HepG2 (cell line): ENCODE data around the gene ZNF316. TPM values are rescaled to one million over a fixed set of nuclear protein-coding genes. Genes with fewer than 3 reads are reported as not detected.

ENCODE experiments used
- AGO2 ChIP-seq: fragments of 200-400 bp; formaldehyde crosslinking; optimal IDR thresholded peaks from 2 replicates; pipeline ENCODE3; 2017; ENCODE audit warnings: mild to moderate bottlenecking, low read depth, low read length, moderate library complexity
- DNMT1 ChIP-seq: sonication (generic); formaldehyde crosslinking; IDR thresholded peaks from 2 replicates; pipeline ENCODE4 v1.5.1; 2020; ENCODE audit warnings: mild to moderate bottlenecking, missing genetic modification reagents
- EED ChIP-seq: sonication (generic); formaldehyde crosslinking; IDR thresholded peaks from 2 replicates; pipeline ENCODE4 v1.5.0; 2020; ENCODE audit warnings: mild to moderate bottlenecking, missing genetic modification reagents
- ETV6 ChIP-seq: sonication (generic); formaldehyde crosslinking; conservative IDR thresholded peaks from 2 replicates; pipeline ENCODE4 v1.4.0; 2020; ENCODE audit warnings: missing genetic modification reagents
- FOSL1 ChIP-seq: sonication (generic); formaldehyde crosslinking; IDR thresholded peaks from 2 replicates; pipeline ENCODE4 v1.9.0; 2021; ENCODE audit warnings: missing genetic modification reagents, borderline replicate concordance
- PCBP2 ChIP-seq: fragments of 200-400 bp; formaldehyde crosslinking; optimal IDR thresholded peaks from 2 replicates; pipeline ENCODE3; 2018; ENCODE audit warnings: low read length, low read depth; ENCODE audit not compliant: poor library complexity, severe bottlenecking
- RBFOX2 ChIP-seq: fragments of 200-400 bp; formaldehyde crosslinking; IDR thresholded peaks from 2 replicates; pipeline ENCODE4 v1.6.1; 2017; ENCODE audit warnings: low read depth, mild to moderate bottlenecking, low read length
- REL ChIP-seq: sonication (generic); formaldehyde crosslinking; conservative IDR thresholded peaks from 2 replicates; pipeline ENCODE4 v1.8.0; 2022; ENCODE audit warnings: mild to moderate bottlenecking, missing genetic modification reagents, moderate library complexity
- SKI ChIP-seq: fragments of 450-650 bp; IDR thresholded peaks from one replicate; pipeline ENCODE4 v1.6.1; 2018; ENCODE audit warnings: mild to moderate bottlenecking; ENCODE audit not compliant: partially characterized antibody
- ZFP62 ChIP-seq: sonication (generic); formaldehyde crosslinking; IDR thresholded peaks from 2 replicates; pipeline ENCODE4 v1.4.0; 2020; ENCODE audit warnings: missing genetic modification reagents
- ZNF260 ChIP-seq: sonication (generic); formaldehyde crosslinking; IDR thresholded peaks from 2 replicates; pipeline ENCODE4 v1.4.0; 2020; ENCODE audit warnings: missing genetic modification reagents, low read depth, mild to moderate bottlenecking, borderline replicate concordance
- ZNF616 ChIP-seq: sonication (generic); formaldehyde crosslinking; IDR thresholded peaks from 2 replicates; pipeline ENCODE4 v1.5.0; 2020; ENCODE audit warnings: low read depth, mild to moderate bottlenecking, missing genetic modification reagents
- ZNF879 ChIP-seq: sonication (generic); formaldehyde crosslinking; IDR thresholded peaks from 2 replicates; pipeline ENCODE4 v1.8.1; 2023; ENCODE audit warnings: missing genetic modification reagents
- ZSCAN22 ChIP-seq: sonication (generic); formaldehyde crosslinking; IDR thresholded peaks from 2 replicates; pipeline ENCODE4 v1.4.0; 2020; ENCODE audit warnings: mild to moderate bottlenecking, missing genetic modification reagents
- polyA plus RNA-seq, 8 experiments: library from polyadenylated mRNA; depleted of rRNA in 3 of 8; stranded (reverse) in 7 of 8; unstranded in 1 of 8; fragments of >200 nt; fragmentation: Illumina TruSeq in 4 of 8; extraction: Trizol in 4 of 8; gene quantifications; 2 replicates each; pipeline versions ENCODE4 v1.2.1 to v1.2.3, GENCODE V29; 2011 to 2016; ENCODE audit warnings: low read depth in 4 of 8, missing spikeins in 1 of 8, mixed read lengths in 1 of 8; ENCODE audit not compliant: insufficient read depth in 1 of 8
- total RNA-seq, 5 experiments: library from RNA; depleted of rRNA; stranded (reverse); fragments of >200 nt; fragmentation: Illumina TruSeq; extraction: Trizol; gene quantifications; 2 replicates each; pipeline ENCODE4 v1.2.3, GENCODE V29; 2016; ENCODE audit warnings: low read depth in 1 of 5
- TF ChIP-seq, protein P1 (sequence below): sonication (generic); formaldehyde crosslinking; IDR thresholded peaks from 2 replicates; pipeline ENCODE4 v1.5.0; 2020; ENCODE audit warnings: mild to moderate bottlenecking, missing genetic modification reagents
- TF ChIP-seq, protein P2 (sequence below): sonication (generic); formaldehyde crosslinking; IDR thresholded peaks from 2 replicates; pipeline ENCODE4 v1.8.1; 2022; ENCODE audit warnings: mild to moderate bottlenecking, missing genetic modification reagents
- TF ChIP-seq, protein P3 (sequence below): sonication (generic); formaldehyde crosslinking; IDR thresholded peaks from 2 replicates; pipeline ENCODE4 v1.4.0; 2020; ENCODE audit warnings: missing genetic modification reagents, borderline replicate concordance
- TF ChIP-seq, protein P4 (sequence below): sonication (generic); formaldehyde crosslinking; IDR thresholded peaks from 2 replicates; pipeline ENCODE4 v1.5.0; 2020; ENCODE audit warnings: missing genetic modification reagents
- TF ChIP-seq, protein P5 (sequence below): sonication (generic); formaldehyde crosslinking; IDR thresholded peaks from 2 replicates; pipeline ENCODE4 v1.5.1; 2020; ENCODE audit warnings: mild to moderate bottlenecking, missing genetic modification reagents, moderate library complexity

Gene ZNF316
- total and polyA plus RNA-seq, 2 of the 13 experiments (the other 11 are each of a cell fraction or from before 2014, with no cell fraction given) = 4.3 to 9.9 TPM

DNA sequence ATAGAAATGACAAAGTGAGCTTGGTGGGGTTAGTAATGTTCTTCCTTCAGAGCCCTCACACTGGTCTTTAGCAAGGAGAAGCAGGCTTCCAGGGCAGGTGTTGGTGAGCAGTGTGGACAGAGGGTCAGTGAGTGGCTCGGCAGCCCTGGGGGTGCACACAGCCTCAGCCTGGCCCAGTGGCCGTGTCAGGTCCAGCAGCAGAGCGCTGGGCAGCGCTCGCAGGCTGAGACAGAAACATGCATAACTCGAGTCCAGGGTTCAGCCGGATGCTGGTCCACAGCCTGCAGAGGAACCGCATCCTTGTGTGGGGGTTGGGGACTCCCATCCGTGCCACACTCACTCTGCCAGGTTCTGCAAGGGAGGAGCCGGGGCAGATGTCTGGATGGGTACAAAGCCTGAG is 32.7 kb upstream of the ZNF316 start (continued):
- TF ChIP-seq ZSCAN22 (no peak), EED (no peak), SKI (no peak), ZNF616 (CRISPR knock-in tag) (no peak), RBFOX2 (peak; percentile 46), ZNF260 (no peak), AGO2 (peak; percentile 67), REL (CRISPR knock-in tag) (no peak), DNMT1 (no peak), ETV6 (no peak), ZFP62 (CRISPR knock-in tag) (no peak), PCBP2 (no peak), FOSL1 (CRISPR knock-in tag) (no peak), ZNF879 (no peak)
- TF ChIP-seq, protein P1, sequence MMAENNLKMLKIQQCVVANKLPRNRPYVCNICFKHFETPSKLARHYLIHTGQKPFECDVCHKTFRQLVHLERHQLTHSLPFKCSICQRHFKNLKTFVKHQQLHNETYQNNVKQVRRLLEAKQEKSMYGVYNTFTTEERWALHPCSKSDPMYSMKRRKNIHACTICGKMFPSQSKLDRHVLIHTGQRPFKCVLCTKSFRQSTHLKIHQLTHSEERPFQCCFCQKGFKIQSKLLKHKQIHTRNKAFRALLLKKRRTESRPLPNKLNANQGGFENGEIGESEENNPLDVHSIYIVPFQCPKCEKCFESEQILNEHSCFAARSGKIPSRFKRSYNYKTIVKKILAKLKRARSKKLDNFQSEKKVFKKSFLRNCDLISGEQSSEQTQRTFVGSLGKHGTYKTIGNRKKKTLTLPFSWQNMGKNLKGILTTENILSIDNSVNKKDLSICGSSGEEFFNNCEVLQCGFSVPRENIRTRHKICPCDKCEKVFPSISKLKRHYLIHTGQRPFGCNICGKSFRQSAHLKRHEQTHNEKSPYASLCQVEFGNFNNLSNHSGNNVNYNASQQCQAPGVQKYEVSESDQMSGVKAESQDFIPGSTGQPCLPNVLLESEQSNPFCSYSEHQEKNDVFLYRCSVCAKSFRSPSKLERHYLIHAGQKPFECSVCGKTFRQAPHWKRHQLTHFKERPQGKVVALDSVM (CRISPR knock-in tag) = no peak
- TF ChIP-seq, protein P2, sequence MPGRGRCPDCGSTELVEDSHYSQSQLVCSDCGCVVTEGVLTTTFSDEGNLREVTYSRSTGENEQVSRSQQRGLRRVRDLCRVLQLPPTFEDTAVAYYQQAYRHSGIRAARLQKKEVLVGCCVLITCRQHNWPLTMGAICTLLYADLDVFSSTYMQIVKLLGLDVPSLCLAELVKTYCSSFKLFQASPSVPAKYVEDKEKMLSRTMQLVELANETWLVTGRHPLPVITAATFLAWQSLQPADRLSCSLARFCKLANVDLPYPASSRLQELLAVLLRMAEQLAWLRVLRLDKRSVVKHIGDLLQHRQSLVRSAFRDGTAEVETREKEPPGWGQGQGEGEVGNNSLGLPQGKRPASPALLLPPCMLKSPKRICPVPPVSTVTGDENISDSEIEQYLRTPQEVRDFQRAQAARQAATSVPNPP = no peak
- TF ChIP-seq, protein P3, sequence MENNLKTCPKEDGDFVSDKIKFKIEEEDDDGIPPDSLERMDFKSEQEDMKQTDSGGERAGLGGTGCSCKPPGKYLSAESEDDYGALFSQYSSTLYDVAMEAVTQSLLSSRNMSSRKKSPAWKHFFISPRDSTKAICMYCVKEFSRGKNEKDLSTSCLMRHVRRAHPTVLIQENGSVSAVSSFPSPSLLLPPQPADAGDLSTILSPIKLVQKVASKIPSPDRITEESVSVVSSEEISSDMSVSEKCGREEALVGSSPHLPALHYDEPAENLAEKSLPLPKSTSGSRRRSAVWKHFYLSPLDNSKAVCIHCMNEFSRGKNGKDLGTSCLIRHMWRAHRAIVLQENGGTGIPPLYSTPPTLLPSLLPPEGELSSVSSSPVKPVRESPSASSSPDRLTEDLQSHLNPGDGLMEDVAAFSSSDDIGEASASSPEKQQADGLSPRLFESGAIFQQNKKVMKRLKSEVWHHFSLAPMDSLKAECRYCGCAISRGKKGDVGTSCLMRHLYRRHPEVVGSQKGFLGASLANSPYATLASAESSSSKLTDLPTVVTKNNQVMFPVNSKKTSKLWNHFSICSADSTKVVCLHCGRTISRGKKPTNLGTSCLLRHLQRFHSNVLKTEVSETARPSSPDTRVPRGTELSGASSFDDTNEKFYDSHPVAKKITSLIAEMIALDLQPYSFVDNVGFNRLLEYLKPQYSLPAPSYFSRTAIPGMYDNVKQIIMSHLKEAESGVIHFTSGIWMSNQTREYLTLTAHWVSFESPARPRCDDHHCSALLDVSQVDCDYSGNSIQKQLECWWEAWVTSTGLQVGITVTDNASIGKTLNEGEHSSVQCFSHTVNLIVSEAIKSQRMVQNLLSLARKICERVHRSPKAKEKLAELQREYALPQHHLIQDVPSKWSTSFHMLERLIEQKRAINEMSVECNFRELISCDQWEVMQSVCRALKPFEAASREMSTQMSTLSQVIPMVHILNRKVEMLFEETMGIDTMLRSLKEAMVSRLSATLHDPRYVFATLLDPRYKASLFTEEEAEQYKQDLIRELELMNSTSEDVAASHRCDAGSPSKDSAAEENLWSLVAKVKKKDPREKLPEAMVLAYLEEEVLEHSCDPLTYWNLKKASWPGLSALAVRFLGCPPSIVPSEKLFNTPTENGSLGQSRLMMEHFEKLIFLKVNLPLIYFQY (CRISPR knock-in tag) = no peak
- TF ChIP-seq, protein P4, sequence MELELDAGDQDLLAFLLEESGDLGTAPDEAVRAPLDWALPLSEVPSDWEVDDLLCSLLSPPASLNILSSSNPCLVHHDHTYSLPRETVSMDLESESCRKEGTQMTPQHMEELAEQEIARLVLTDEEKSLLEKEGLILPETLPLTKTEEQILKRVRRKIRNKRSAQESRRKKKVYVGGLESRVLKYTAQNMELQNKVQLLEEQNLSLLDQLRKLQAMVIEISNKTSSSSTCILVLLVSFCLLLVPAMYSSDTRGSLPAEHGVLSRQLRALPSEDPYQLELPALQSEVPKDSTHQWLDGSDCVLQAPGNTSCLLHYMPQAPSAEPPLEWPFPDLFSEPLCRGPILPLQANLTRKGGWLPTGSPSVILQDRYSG (CRISPR knock-in tag) = no peak
- TF ChIP-seq, protein P5, sequence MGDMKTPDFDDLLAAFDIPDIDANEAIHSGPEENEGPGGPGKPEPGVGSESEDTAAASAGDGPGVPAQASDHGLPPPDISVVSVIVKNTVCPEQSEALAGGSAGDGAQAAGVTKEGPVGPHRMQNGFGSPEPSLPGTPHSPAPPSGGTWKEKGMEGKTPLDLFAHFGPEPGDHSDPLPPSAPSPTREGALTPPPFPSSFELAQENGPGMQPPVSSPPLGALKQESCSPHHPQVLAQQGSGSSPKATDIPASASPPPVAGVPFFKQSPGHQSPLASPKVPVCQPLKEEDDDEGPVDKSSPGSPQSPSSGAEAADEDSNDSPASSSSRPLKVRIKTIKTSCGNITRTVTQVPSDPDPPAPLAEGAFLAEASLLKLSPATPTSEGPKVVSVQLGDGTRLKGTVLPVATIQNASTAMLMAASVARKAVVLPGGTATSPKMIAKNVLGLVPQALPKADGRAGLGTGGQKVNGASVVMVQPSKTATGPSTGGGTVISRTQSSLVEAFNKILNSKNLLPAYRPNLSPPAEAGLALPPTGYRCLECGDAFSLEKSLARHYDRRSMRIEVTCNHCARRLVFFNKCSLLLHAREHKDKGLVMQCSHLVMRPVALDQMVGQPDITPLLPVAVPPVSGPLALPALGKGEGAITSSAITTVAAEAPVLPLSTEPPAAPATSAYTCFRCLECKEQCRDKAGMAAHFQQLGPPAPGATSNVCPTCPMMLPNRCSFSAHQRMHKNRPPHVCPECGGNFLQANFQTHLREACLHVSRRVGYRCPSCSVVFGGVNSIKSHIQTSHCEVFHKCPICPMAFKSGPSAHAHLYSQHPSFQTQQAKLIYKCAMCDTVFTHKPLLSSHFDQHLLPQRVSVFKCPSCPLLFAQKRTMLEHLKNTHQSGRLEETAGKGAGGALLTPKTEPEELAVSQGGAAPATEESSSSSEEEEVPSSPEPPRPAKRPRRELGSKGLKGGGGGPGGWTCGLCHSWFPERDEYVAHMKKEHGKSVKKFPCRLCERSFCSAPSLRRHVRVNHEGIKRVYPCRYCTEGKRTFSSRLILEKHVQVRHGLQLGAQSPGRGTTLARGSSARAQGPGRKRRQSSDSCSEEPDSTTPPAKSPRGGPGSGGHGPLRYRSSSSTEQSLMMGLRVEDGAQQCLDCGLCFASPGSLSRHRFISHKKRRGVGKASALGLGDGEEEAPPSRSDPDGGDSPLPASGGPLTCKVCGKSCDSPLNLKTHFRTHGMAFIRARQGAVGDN (CRISPR knock-in tag) = 0 out of 2 replicates have a peak, but pooled peaks have one; percentile 10
- TF ChIP-seq, all 625 proteins: peak for 4
